ENCODE measurements around the gene ANKRD9.
A peak's percentile ranks its signal among the peaks of the same experiment; 100 is the strongest.
"Not testable (repeated sequence)": the region's sequence is repeated elsewhere in the genome, so short reads cannot be mapped to it uniquely, and the experiment has no call there.

Gene ANKRD9

GRCh38 chr14:102523200-102523568 is 13.6 kb upstream of the ANKRD9 start:
- Histone ChIP-seq H3K27me3 (replicated peaks; ENCODE audit: control insufficient read depth, insufficient read depth, low read length) (no peaks in the 10 kb centered on the region), H3K4me3 (replicated peaks; ENCODE audit: low read depth, low read length) (no peak overlapping the region), H3K36me3 (ENCODE audit: control insufficient read depth, insufficient read depth, low read length) (no peaks in the 10 kb centered on the region)
- no peak for TF ChIP-seq CTCF (IDR thresholded peaks at IDR 0.05; ENCODE audit: insufficient read depth, low read length, poor library complexity, severe bottlenecking)
- no peak for DNase-seq (ENCODE audit: extremely low read depth, insufficient read length)

- not testable (repeated sequence) for DNase-seq (ENCODE audit: extremely low read depth, insufficient read length); H3K4me3 ChIP-seq (replicated peaks; ENCODE audit: low read depth, low read length); H3K36me3 ChIP-seq (ENCODE audit: control insufficient read depth, insufficient read depth, low read length); H3K27me3 ChIP-seq (replicated peaks; ENCODE audit: control insufficient read depth, insufficient read depth, low read length)
Observed at GRCh38 chr14:102519709-102520108, 10.1 kb upstream of the ANKRD9 start.

DNA sequence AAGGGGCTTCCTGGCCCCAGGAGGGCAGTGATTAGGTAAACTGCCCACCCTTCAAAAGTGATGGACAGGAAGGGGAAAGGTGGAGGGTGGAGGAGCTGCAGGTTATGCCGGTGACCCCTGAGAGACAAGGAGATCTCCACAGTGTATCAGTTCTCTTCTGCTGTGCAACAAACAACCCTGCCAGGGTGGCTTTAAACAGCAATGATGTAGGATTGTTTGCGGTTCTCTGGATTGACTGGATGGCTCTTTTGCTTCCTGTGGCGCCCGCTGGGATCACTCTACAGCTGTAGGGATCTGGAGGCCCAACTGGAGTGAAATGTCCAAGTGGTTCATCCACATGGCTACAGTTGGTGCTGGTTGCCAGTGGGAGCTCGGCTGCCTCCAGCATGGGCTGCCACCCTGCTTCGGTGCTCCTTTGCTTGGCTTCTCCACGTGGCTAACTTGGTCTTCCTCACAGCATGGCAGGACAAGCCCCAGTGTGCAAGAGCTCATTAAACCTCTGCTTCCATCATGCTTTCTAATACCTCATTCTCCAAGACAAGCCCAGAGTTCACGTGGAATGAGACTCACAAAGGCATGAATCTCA is 8.6 kb upstream of the ANKRD9 start:
- Histone ChIP-seq H3K27me3 (replicated peaks; ENCODE audit: control insufficient read depth, insufficient read depth, low read length) (no peaks in the 10 kb centered on the region), H3K36me3 (ENCODE audit: control insufficient read depth, insufficient read depth, low read length) (no peaks in the 10 kb centered on the region), H3K4me3 (replicated peaks; ENCODE audit: low read depth, low read length) (no peak overlapping the region)
- TF ChIP-seq CTCF (IDR thresholded peaks at IDR 0.05; ENCODE audit: insufficient read depth, low read length, poor library complexity, severe bottlenecking) = no peak
- no peak for DNase-seq (ENCODE audit: extremely low read depth, insufficient read length)

GRCh38 chr14:102517392-102518062 is 8.0 kb upstream of the ANKRD9 start:
- DNase-seq (ENCODE audit: extremely low read depth, insufficient read length) = peak; percentile 43
- peak overlapping the region; percentile 63 for H3K4me3 ChIP-seq (replicated peaks; ENCODE audit: low read depth, low read length)

DNA sequence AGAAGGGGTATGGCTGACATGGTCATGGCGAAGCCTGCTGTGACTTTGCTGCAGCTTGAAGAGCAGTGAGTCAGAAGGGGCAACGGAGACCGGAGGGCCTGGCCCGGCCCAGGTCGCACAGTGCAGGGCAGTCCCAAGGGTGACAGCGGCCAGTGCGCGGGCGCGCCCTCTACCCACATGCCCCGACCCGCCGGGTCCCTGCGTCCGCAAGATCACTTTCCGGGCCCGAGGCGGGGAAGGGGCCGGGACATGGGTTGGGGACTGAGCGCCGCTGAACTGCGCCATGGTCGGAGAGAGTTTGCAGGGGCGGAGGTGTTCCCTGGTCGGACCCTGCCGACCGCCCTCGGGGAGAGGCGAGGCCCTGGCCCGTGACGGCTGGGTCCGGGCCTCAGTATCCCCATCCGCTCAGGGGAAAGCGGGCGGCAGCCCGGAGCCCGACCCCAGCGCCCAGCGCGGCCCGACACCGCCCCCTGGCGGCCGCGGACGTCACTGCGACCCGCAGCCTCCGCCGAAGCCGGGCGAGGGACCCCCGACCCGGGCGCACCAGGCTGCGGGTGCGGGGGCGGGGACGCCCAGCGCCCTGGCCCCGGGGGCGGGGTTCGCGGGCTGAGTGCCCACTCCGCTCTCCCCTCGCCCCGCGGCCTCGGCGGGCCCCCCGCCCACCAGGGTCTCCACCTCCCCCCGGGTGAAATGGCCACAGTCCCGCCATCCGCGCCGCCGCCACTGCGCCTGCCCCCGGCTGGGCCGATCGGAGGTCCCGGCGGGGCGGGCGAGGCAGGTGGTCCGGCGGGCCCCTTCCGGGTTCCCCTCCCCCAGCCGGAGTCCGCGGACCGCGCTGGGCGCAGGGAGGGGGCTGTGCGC is 7.2 kb upstream of the ANKRD9 start:
- Histone ChIP-seq H3K27me3 (replicated peaks; ENCODE audit: control insufficient read depth, insufficient read depth, low read length) (no peaks in the 10 kb centered on the region), H3K4me3 (replicated peaks; ENCODE audit: low read depth, low read length) (peak overlapping the region; percentile 63), H3K36me3 (ENCODE audit: control insufficient read depth, insufficient read depth, low read length) (no peaks in the 10 kb centered on the region)
- TF ChIP-seq CTCF (IDR thresholded peaks at IDR 0.05; ENCODE audit: insufficient read depth, low read length, poor library complexity, severe bottlenecking) = peak; percentile 15
- peak; percentile 65 for DNase-seq (ENCODE audit: extremely low read depth, insufficient read length)

More at GRCh38 chr14:102517392-102518062, 8.0 kb upstream of the ANKRD9 start:
- Histone ChIP-seq H3K36me3 (ENCODE audit: control insufficient read depth, insufficient read depth, low read length) (no peaks in the 10 kb centered on the region), H3K27me3 (replicated peaks; ENCODE audit: control insufficient read depth, insufficient read depth, low read length) (no peaks in the 10 kb centered on the region)
- TF ChIP-seq CTCF (IDR thresholded peaks at IDR 0.05; ENCODE audit: insufficient read depth, low read length, poor library complexity, severe bottlenecking) = no peak

Measured in GM06990 (cell line).